ENCODE measurements around the gene STMN3. TPM values are rescaled to one million over a fixed set of nuclear protein-coding genes. Genes with fewer than 3 reads are reported as not detected.

Gene STMN3
- total RNA-seq, 4 donors from 2014 or later, result 2.4 to 6.4 (median 4.7) TPM

GRCh38 chr20:63678667-63679465, 25.6 kb upstream of the STMN3 start:
- TF ChIP-seq CTCF (IDR thresholded peaks at IDR 0.05; ENCODE audit: low read depth), result no peak

GRCh38 chr20:63678071-63678470, 24.8 kb upstream of the STMN3 start:
- TF ChIP-seq CTCF (IDR thresholded peaks at IDR 0.05; ENCODE audit: low read depth), result no peak

GRCh38 chr20:63675681-63676368, 22.6 kb upstream of the STMN3 start:
- no peak for TF ChIP-seq CTCF (IDR thresholded peaks at IDR 0.05; ENCODE audit: low read depth)

GRCh38 chr20:63673951-63674350, 20.7 kb upstream of the STMN3 start:
- TF ChIP-seq CTCF (IDR thresholded peaks at IDR 0.05; ENCODE audit: low read depth), result no peak

GRCh38 chr20:63672666-63673065, 19.4 kb upstream of the STMN3 start:
- no peak for TF ChIP-seq CTCF (IDR thresholded peaks at IDR 0.05; ENCODE audit: low read depth)

GRCh38 chr20:63668351-63668750, 15.1 kb upstream of the STMN3 start:
- no peak for TF ChIP-seq CTCF (IDR thresholded peaks at IDR 0.05; ENCODE audit: low read depth)

GRCh38 chr20:63667858-63668257, 14.6 kb upstream of the STMN3 start:
- TF ChIP-seq CTCF (IDR thresholded peaks at IDR 0.05; ENCODE audit: low read depth), result no peak
